HG02763 (cell line): ENCODE measurements around the gene CELA2B.

Source experiments
- ATAC-seq: cut with Tn5 transposase; IDR thresholded peaks from one replicate; pipeline ENCODE4 v1.9.1; 2021; ENCODE audit warnings: mild to moderate bottlenecking, moderate library complexity; ENCODE audit not compliant: unreplicated experiment

CELA2B gene

GRCh38 chr1:15524021-15524282 is 48.0 kb downstream of the CELA2B start, which contains the start of gene CASP9:
TSS of gene CASP9 (minus strand) at chr1:15524215. CDS start at chr1:15524200, 15 bp downstream.
- no peak for ATAC-seq

- ATAC-seq: peak; percentile 52
Observed at GRCh38 chr1:15524283-15525049, 48.6 kb downstream of the CELA2B start.

- ATAC-seq: no peak
Observed at GRCh38 chr1:15525050-15526020, 49.4 kb downstream of the CELA2B start.

- no peak for ATAC-seq
Observed at GRCh38 chr1:15526021-15526489, 50.2 kb downstream of the CELA2B start.

DNA sequence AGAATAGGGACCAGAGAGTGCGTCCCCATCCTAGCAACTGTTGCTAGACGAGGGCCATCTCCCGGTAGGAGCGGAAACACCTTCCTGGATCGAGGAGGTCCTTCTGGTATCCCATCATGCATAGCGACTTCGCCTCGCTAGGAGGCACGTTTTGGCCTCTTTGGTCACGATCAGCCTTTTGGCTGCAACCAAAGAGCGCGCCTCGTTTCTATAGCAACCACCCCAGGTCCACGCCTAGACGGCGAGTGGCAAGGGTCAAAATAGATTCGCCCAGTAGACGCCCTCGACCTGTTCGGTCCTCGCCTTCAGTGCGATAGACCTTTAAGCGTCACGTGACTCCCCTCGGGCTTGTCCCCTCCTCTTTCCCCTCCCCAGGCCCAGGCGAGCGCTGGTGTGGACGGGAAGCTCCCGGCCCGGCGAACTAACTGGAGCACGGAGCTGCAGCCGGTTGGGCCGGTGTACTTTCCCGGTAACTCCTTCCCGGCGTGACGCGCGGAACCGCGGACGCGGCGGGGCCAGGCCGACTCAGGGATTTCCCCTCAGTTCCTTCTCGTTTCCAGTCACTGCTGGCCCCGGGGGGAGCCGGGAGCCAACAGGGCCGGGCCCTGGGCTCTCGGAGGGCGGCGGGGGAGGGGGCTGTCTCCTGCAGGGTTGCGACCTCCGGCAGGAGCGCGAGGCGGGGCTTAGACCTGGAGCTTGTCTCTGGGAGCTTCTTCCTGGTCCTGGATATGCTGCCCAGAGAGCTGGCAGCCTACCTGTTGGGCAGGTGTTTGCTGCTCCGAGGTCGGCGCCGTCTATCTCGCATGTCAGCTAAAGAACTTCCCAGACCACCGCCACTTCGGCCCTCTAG is 50.8 kb downstream of the CELA2B start, which contains the start of gene DNAJC16:
Gene DNAJC16, plus strand, starts transcription at position 359 of the 850 bp plus-strand sequence. CDS start 2,258 bp downstream, outside the sequence.
- ATAC-seq: peak; percentile 56

DNA sequence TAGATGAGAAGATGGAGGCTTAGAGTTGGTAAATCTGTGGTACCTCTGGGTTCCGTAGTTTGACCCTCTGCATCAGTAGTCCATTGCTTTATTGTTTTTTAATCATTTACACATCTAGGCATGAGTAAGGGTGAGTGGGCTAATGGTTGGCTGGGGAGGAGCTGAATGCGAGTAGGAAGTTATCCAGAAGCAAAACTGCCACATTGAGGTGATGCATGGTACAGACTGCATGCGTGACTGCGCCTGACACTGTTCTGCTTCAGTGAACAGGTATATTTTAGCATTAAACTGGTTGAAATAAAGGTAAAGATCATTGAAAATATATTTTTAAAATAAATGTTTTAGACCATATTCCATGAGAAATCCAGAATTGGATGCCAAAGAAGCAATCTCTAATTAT is 55.1 kb downstream of the CELA2B start:
- no peak for ATAC-seq

GRCh38 chr1:15531682-15532081 is 55.8 kb downstream of the CELA2B start:
- ATAC-seq: no peak

- no peak for ATAC-seq
Observed at GRCh38 chr1:15538771-15539170, 62.9 kb downstream of the CELA2B start.

- no peak for ATAC-seq
Observed at GRCh38 chr1:15540186-15540585, 64.3 kb downstream of the CELA2B start.
